GM19043 (cell line): ENCODE measurements around the gene HOXB5.

Source experiments
- ATAC-seq: cut with Tn5 transposase; IDR thresholded peaks from one replicate; pipeline ENCODE4 v1.9.1; 2021; ENCODE audit warnings: low read depth; ENCODE audit not compliant: unreplicated experiment

HOXB5 gene

GRCh38 chr17:48605409-48605919 is 11.9 kb upstream of the HOXB5 start:
- no peak for ATAC-seq

DNA sequence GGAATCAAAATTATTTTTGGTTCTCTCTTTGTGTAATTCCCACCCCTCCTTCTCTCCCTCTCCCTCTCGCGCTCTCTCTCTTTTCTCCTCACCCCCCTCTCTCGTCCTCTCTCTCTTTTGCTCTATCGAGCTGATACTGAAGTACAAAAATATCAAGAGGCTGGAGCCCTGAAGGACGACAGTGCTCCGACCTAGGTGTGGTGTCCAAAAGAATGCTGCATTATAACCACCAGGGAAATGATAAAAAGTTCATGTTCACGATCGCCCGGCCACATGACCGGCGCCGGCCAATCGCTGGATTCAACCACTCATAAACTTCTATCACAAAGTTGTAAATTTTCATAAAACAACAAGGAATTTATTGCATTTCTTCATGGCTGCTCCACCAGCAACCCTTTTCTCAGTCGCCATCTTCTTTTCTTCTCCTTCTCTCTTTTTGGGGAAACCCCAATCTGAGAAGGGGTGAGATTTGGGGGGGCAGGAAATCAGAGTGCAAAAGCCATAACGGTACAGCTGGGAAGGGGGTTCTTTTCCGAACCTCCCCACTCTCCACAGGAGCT is 11.3 kb upstream of the HOXB5 start, which contains the start of gene HOXB6:
Gene HOXB6, minus strand, starts transcription at position 217 of the 560 bp plus-strand sequence. CDS start 6,836 bp downstream, outside the sequence.
- ATAC-seq: no peak

DNA sequence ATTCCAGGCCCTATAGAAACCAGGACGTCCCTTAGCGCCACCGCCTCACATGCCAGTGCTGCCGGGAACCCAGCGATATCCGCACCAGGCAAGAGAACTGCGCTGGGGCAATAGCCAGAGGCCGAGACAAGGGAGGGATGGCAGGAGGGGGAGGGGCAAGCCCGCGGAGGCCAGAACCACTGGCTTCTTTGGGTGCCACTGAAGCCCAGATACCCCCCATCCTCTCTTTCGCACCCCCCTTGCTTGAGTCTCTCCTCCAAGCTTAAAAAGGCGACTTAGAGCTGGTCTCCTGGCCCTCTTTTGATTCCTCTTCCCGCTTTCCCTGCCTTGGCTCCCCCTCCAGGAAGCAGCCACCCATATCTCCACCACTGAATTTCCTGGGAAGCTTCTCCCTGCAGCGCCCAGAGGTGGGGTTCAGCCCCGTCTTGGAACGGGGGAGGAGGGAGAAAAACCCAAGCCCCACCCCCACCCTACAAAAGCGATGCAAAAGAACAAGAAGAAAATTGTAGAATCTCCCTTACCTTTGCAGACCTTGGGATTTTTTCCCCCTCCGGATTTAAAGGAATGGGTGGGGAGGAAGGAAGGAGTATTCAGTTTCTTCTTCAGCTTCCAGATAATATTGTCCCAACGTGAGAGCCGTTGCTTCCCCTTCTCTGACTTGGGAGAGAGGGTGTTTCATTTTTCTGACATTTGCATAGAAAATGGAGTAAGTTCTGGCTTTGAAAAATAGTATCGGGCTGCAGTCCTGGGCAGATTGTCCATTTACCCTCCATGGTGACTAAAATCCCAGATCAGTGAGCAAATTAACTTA is 10.6 kb upstream of the HOXB5 start:
- no peak for ATAC-seq

DNA sequence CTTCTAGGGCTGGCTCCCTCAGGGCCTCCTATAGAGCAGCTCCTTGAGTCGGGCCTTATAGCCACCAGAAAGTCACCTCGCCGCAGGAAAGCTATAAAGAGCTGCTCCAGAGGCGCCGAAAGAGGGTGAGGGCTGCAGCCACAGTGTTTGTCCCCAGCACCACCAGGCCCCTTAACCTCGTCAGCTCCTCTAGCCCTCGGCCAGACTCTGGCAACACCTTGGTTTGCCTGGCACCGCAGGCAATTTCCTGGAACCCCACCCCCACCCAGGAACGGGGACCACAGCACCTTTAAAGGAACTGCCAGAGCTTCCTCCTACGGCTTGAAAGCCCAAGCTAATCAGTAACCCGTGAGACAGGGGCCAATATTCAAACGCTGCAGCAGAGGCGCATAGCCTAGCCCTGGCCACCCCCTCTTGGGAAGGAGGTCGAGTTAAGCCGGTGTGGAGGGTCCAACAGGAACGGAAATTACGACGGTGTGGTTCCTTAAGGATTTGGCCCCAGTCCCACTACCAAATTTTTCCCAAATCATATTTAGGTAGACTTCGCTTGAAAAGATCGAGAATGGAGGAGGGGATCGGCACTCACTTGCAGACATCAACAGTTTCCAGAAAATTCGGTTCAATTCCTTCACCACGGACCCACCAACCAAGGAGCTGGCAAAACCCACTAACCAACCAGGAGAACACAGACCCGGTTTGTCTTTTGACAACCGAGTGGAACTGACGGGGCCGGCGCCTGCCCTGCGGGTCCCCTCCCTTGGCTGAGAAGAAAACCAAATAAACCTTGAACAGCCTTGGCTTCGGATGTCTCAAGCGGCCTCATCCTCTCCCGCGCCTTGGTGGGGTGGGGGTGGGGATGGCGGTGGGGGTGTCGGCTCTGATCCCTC is 8.2 kb upstream of the HOXB5 start:
- no peak for ATAC-seq

DNA sequence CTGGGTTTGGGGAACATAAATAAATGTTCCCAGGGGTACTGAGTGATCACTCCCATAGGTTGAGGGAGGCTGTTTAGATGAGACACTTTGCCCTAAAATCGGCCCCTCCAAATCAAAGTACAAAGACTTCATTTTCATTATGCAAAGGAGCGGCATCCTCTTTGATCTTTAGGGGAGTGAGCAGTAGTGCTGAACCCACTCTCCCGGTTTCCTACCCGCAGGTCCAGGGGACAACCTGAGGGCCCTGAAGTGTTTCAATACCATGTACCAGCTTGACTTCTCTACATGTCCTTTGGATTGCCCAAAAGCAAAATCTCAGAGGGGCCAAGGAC is 7.6 kb upstream of the HOXB5 start:
- ATAC-seq: no peak

GRCh38 chr17:48600244-48601098 is 6.9 kb upstream of the HOXB5 start:
- no peak for ATAC-seq

DNA sequence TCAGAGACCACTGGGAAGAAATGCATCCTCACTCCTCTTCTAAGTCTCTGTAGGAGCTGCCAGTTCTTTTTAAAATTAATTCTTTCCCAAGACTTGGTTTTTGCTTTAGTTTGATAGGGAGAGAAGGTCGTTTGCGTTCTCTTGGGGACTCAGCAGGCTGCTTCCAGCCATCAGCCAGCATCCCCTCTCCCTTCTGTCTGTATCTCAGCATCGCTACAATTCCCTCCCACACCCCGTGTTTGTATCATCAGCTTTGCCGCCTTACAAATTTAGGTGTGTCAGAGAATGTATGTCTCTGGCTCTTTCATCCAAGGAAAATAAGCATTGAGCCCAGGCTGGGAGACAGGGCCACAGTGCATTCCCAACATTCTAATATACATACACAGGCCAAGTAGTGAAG is 5.8 kb upstream of the HOXB5 start:
- ATAC-seq: no peak

DNA sequence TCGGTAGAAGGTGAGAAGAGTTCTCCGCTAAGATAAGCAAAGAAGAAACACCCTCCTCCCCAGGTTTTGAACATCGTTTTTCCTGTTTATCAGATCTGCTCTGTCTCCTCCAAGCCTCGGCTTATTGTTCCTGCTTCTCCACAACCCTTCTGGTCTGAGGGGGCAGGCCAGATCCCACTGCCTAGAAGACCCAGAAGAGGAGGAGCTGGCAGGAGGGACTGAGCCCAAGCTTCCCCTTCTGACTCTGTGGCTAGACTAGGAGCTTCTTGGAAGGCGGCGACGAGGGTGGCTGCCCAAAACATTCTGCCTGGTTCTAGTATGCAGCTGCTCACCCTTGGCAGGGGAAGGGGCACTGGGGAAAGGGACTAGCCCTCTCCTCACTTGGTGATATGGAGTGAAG is 5.2 kb upstream of the HOXB5 start:
- ATAC-seq: no peak

GRCh38 chr17:48597778-48598631 is 4.4 kb upstream of the HOXB5 start:
- ATAC-seq: no peak

DNA sequence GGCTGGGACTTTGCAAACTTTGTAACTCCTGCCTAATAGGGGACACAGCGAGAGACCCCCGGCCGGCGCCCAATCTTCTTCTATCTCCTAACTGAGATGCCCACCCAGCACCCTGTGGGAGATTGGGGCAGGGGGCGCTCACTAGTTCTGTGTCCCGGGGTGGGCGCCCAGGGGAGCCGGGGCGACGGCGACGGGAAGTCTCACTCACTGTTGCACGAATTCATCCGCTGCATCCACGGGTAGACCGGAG is 3.9 kb upstream of the HOXB5 start:
- ATAC-seq: no peak

GRCh38 chr17:48596735-48597527 is 3.4 kb upstream of the HOXB5 start:
- no peak for ATAC-seq

- ATAC-seq: no peak
Observed at GRCh38 chr17:48596000-48596734, 2.6 kb upstream of the HOXB5 start.

- ATAC-seq: no peak
Observed at GRCh38 chr17:48595278-48595999, 1.9 kb upstream of the HOXB5 start.

- no peak for ATAC-seq
Observed at GRCh38 chr17:48594538-48595277, 1.1 kb upstream of the HOXB5 start.

DNA sequence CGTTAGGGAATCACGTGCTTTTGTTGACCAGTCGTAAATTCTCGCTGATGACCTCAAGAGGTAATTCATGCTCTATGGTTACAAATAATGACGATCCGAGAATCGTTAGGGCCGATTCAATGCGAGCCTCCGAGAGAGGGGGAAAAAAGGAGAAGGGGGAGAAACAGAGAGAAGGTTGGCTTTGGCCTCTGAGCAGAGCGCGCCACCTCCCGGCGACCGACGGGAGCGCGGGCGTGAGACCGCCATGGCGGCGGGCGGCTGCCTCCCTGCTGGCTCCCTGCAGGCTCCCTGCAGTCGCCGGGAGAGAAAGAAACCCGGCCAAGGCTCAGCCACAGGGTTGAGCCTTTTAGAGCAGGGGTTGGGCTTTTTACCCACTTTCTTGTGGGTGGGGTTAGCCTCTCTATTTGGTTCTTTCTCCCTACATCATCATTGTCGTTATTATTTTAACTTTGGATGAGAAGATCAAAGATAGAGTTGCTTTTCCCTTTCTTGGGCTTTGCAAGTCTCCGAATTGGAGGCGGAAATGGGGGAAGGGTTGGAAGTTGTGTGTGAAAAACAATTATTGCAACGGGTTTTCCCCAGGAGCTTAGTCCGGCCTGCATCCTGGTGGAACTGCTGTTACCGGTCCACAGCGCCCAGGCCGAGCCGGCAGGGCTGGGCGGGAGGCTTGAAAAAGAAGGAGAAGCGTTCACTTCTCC is 410 bp upstream of the HOXB5 start:
- no peak for ATAC-seq

GRCh38 chr17:48592577-48592976 is 1.0 kb downstream of the HOXB5 start:
- no peak for ATAC-seq
